K562 (cell line): ENCODE data around the gene GMEB2.

Source experiments
- CTCF ChIP-seq, 3 experiments: IDR thresholded peaks in 2 of 3; conservative IDR thresholded peaks in 1 of 3; 2 replicates each; pipeline ENCODE4 v1.5.1; 2011 to 2012; ENCODE audit warnings: low read length in 3 of 3, mild to moderate bottlenecking in 3 of 3, control low read depth in 2 of 3, improper control_type of control experiment in 1 of 3, inconsistent platforms in 1 of 3, low read depth in 1 of 3, mixed read lengths in 1 of 3, moderate library complexity in 1 of 3; ENCODE audit not compliant: insufficient read depth in 2 of 3
- EP300 ChIP-seq: IDR thresholded peaks from 2 replicates; pipeline ENCODE4 v1.6.1; 2012; ENCODE audit warnings: low read length, improper control_type of control experiment
- MAX ChIP-seq: sonication (generic); formaldehyde crosslinking; IDR thresholded peaks from 2 replicates; pipeline ENCODE4 v1.9.0; 2022; ENCODE audit warnings: mild to moderate bottlenecking, missing genetic modification reagents
- MBD2 ChIP-seq: sonication (generic); IDR thresholded peaks from 2 replicates; pipeline ENCODE4 v1.6.1; 2016; ENCODE audit warnings: low read depth, borderline replicate concordance
- RERE ChIP-seq: sonication (generic); formaldehyde crosslinking; IDR thresholded peaks from 2 replicates; pipeline ENCODE4 v1.8.0; 2023; ENCODE audit warnings: missing genetic modification reagents, mild to moderate bottlenecking, borderline replicate concordance
- TFAM ChIP-seq: fragments of 250-450 bp; sonication (Bioruptor Pico); conservative IDR thresholded peaks from 2 replicates; pipeline ENCODE4 v1.5.0; 2021; ENCODE audit warnings: mild to moderate bottlenecking, moderate library complexity
- ZNF324 ChIP-seq: fragments of 250-450 bp; sonication (Bioruptor Pico); IDR thresholded peaks from 2 replicates; pipeline ENCODE4 v1.4.0; 2020; ENCODE audit warnings: mild to moderate bottlenecking

- no peak for TF ChIP-seq RERE (CRISPR knock-in tag)
- no peak for TF ChIP-seq EP300
- no peak for TF ChIP-seq ZNF324 (CRISPR knock-in tag)
- TF ChIP-seq TFAM: no peak
- no peak for TF ChIP-seq MBD2
- TF ChIP-seq CTCF (IDR thresholded peaks at IDR 0.05 in 2 of 3, conservative IDR thresholded peaks at IDR 0.05 in 1 of 3; ENCODE audit: insufficient read depth in 2 of 3, low read depth in 1 of 3, low read length in 3 of 3): no peak
- TF ChIP-seq MAX (CRISPR knock-in tag): no peak
Measured at GRCh38 chr20:63641146-63641791, 14.4 kb upstream of the GMEB2 start.
